Vagina (tissue), 2 donors: ENCODE data around the gene DBNDD1. TPM values are rescaled to one million over a fixed set of nuclear protein-coding genes. Genes with fewer than 3 reads are reported as not detected.

Source experiments
- DNase-seq, 2 donors: peaks; one replicate each; pipeline ENCODE4 v3.0.0-alpha.2; 2017; ENCODE audit errors: extremely low spot score in 2 of 2
- H3K27ac ChIP-seq: fragments of 200-600 bp; sonication (generic); one replicate; pipeline ENCODE4 v1.5.1; 2019
- H3K27me3 ChIP-seq: fragments of 200-600 bp; sonication (generic); one replicate; pipeline ENCODE4 v1.5.1; 2019
- H3K36me3 ChIP-seq, 2 donors: fragments of 200-600 bp; sonication (generic); one replicate each; pipeline ENCODE4 v1.5.1; 2017 to 2019
- H3K4me1 ChIP-seq: fragments of 200-600 bp; sonication (generic); one replicate; pipeline ENCODE4 v1.5.1; 2019
- H3K4me3 ChIP-seq, 2 donors: fragments of 200-600 bp; sonication (generic); 1 replicate in 1 of 2; 2 replicates in 1 of 2; pipeline ENCODE4 v1.5.1; 2016 to 2019
- H3K9me3 ChIP-seq: fragments of 200-600 bp; sonication (generic); one replicate; pipeline ENCODE4 v1.5.1; 2019
- CTCF ChIP-seq, 3 experiments: fragments of 450-650 bp in 2 of 3; fragments of 200-600 bp in 1 of 3; sonication (generic) in 1 of 3; IDR thresholded peaks; one replicate each; pipeline ENCODE4 v1.5.1; 2017 to 2019; ENCODE audit warnings: antibody characterized with exemption in 3 of 3, mild to moderate bottlenecking in 2 of 3, moderate library complexity in 2 of 3
- POLR2A ChIP-seq, 2 donors: fragments of 450-650 bp; IDR thresholded peaks; one replicate each; pipeline ENCODE4 v1.6.1; 2017; ENCODE audit warnings: antibody characterized with exemption in 2 of 2, mild to moderate bottlenecking in 2 of 2, moderate library complexity in 2 of 2
- POLR2AphosphoS5 ChIP-seq, 2 donors: sonication (generic); formaldehyde crosslinking; IDR thresholded peaks; one replicate each; pipeline ENCODE4 v1.9.0; 2017; ENCODE audit warnings: antibody characterized with exemption in 2 of 2, mild to moderate bottlenecking in 2 of 2, low read depth in 1 of 2; ENCODE audit not compliant: insufficient read depth in 1 of 2
- intact Hi-C: fragments of 100-400 bp; cut with DNase I; formaldehyde crosslinking; loops from one replicate; pipeline ENCODE4 v1.15.1; 2023
- total RNA-seq: library from RNA; depleted of rRNA; stranded (reverse); fragments of >200 nt; gene quantifications from one replicate; pipeline ENCODE4 v1.2.3, GENCODE V29; 2016

Gene DBNDD1
- total RNA-seq, 1 donor from 2014 or later: 8.1 TPM

- Histone ChIP-seq H3K4me1 (no peaks in the 10 kb centered on the region), H3K27me3 (no peaks in the 10 kb centered on the region), H3K36me3 (peaks cover 1 to 70% of the 10 kb centered on the region in 2 donors), H3K9me3 (no peaks in the 10 kb centered on the region), H3K4me3 (no peak overlapping the region), H3K27ac (no peak overlapping the region)
- no peak for DNase-seq
- TF ChIP-seq POLR2AphosphoS5 (IDR thresholded peaks at IDR 0.05; ENCODE audit: insufficient read depth in 1 of 2, low read depth in 1 of 2) (no peak), POLR2A (IDR thresholded peaks at IDR 0.05) (no peak), CTCF (IDR thresholded peaks at IDR 0.05) (no peak)
- intact Hi-C loops: no loop called here
Observed at GRCh38 chr16:89981414-89981813, 37.8 kb downstream of the DBNDD1 start.

- TF ChIP-seq CTCF (IDR thresholded peaks at IDR 0.05) (no peak), POLR2A (IDR thresholded peaks at IDR 0.05) (no peak), POLR2AphosphoS5 (IDR thresholded peaks at IDR 0.05; ENCODE audit: insufficient read depth in 1 of 2, low read depth in 1 of 2) (no peak)
- H3K4me1 ChIP-seq: peaks cover 25% of the 10 kb centered on the region
- no peak for DNase-seq
- intact Hi-C loops: no loop called here
- no peaks in the 10 kb centered on the region for H3K27me3 ChIP-seq
- no peak overlapping the region for H3K27ac ChIP-seq
- no peak overlapping the region for H3K4me3 ChIP-seq
- no peaks in the 10 kb centered on the region for H3K9me3 ChIP-seq
- peaks cover 0 to 13% of the 10 kb centered on the region in 2 donors for H3K36me3 ChIP-seq
Observed at GRCh38 chr16:89974870-89975269, 44.4 kb downstream of the DBNDD1 start.

- Histone ChIP-seq H3K36me3 (peaks cover 0 to 2% of the 10 kb centered on the region in 2 donors), H3K27ac (no peak overlapping the region), H3K4me1 (peaks cover 25% of the 10 kb centered on the region), H3K4me3 (peak overlapping the region; percentile 74 to 95), H3K27me3 (no peaks in the 10 kb centered on the region), H3K9me3 (no peaks in the 10 kb centered on the region)
- no peak for DNase-seq
- intact Hi-C loops: no loop called here
- TF ChIP-seq POLR2A (IDR thresholded peaks at IDR 0.05): no peak
- no peak for TF ChIP-seq POLR2AphosphoS5 (IDR thresholded peaks at IDR 0.05; ENCODE audit: insufficient read depth in 1 of 2, low read depth in 1 of 2)
- TF ChIP-seq CTCF (IDR thresholded peaks at IDR 0.05): no peak
Observed at GRCh38 chr16:89973654-89974335, 45.5 kb downstream of the DBNDD1 start.

GRCh38 chr16:89973235-89973634 is 46.0 kb downstream of the DBNDD1 start:
- peak overlapping the region; percentile 74 to 95 for H3K4me3 ChIP-seq
- no peaks in the 10 kb centered on the region for H3K27me3 ChIP-seq
- peaks cover 25% of the 10 kb centered on the region for H3K4me1 ChIP-seq
- intact Hi-C loops: no loop called here
- no peak for DNase-seq
- no peaks in the 10 kb centered on the region for H3K9me3 ChIP-seq
- peak overlapping the region; percentile 85 for H3K27ac ChIP-seq
- no peaks in the 10 kb centered on the region for H3K36me3 ChIP-seq
- no peak for TF ChIP-seq CTCF (IDR thresholded peaks at IDR 0.05)
- TF ChIP-seq POLR2AphosphoS5 (IDR thresholded peaks at IDR 0.05; ENCODE audit: insufficient read depth in 1 of 2, low read depth in 1 of 2): no peak
- TF ChIP-seq POLR2A (IDR thresholded peaks at IDR 0.05): no peak
